CD14-positive monocyte (primary cell): ENCODE results near the gene HES7. TPM values are rescaled to one million over a fixed set of nuclear protein-coding genes. Genes with fewer than 3 reads are reported as not detected.

Experiments used
- DNase-seq, 3 donors: peaks; one replicate each; pipeline ENCODE4 v3.0.0-alpha.2; 2011 to 2022
- H2AFZ ChIP-seq: 2 replicates; pipeline ENCODE4 v1.6.0; 2012; ENCODE audit warnings: mild to moderate bottlenecking, low read depth, low read length, inconsistent platforms; ENCODE audit not compliant: insufficient read depth, poor library complexity, severe bottlenecking
- H3K27ac ChIP-seq, 2 donors: 1 replicate in 1 of 2; 2 replicates in 1 of 2; pipeline ENCODE4 v1.5.1; 2012 to 2013; ENCODE audit warnings: low read length in 2 of 2, control low read depth in 1 of 2, inconsistent platforms in 1 of 2, low read depth in 1 of 2, mild to moderate bottlenecking in 1 of 2
- H3K27me3 ChIP-seq, 2 donors: one replicate each; pipeline versions ENCODE4 v1.6.0 to v1.6.1; 2011 to 2013; ENCODE audit warnings: low read length in 2 of 2; ENCODE audit not compliant: control insufficient read depth in 2 of 2, insufficient read depth in 2 of 2
- H3K36me3 ChIP-seq, 2 donors: replicated peaks in 1 of 2; 1 replicate in 1 of 2; 2 replicates in 1 of 2; pipeline versions ENCODE4 v1.5.1 to v1.6.1; 2012 to 2013; ENCODE audit warnings: low read length in 2 of 2, control low read depth in 1 of 2, inconsistent platforms in 1 of 2, mild to moderate bottlenecking in 1 of 2; ENCODE audit not compliant: insufficient read depth in 2 of 2, control insufficient read depth in 1 of 2
- H3K4me1 ChIP-seq, 2 donors: 1 replicate in 1 of 2; 2 replicates in 1 of 2; pipeline versions ENCODE4 v1.5.1 to v1.6.1; 2012 to 2013; ENCODE audit warnings: low read length in 2 of 2, control low read depth in 1 of 2, inconsistent platforms in 1 of 2, mild to moderate bottlenecking in 1 of 2, moderate library complexity in 1 of 2; ENCODE audit not compliant: insufficient read depth in 2 of 2, control insufficient read depth in 1 of 2
- H3K4me2 ChIP-seq: replicated peaks from 2 replicates; pipeline ENCODE3; 2012; ENCODE audit warnings: low read length, moderate library complexity, mild to moderate bottlenecking; ENCODE audit not compliant: poor library complexity, severe bottlenecking; ENCODE audit errors: extremely low read depth
- H3K4me3 ChIP-seq, 3 experiments: fragments of 200-600 bp in 1 of 3; sonication (generic) in 1 of 3; replicated peaks in 1 of 3; 1 replicate in 2 of 3; 2 replicates in 1 of 3; pipeline ENCODE4 v1.5.1; 2011 to 2013; ENCODE audit warnings: low read length in 3 of 3, mild to moderate bottlenecking in 3 of 3, control low read depth in 2 of 3, low read depth in 2 of 3, inconsistent platforms in 1 of 3, moderate library complexity in 1 of 3
- H3K79me2 ChIP-seq: 2 replicates; pipeline ENCODE4 v1.6.0; 2012; ENCODE audit warnings: mild to moderate bottlenecking, control low read depth, inconsistent platforms, low read length, moderate library complexity; ENCODE audit not compliant: insufficient read depth
- H3K9ac ChIP-seq: 2 replicates; pipeline ENCODE4 v1.6.0; 2017; ENCODE audit warnings: low read length, mild to moderate bottlenecking; ENCODE audit not compliant: insufficient read depth, poor library complexity, severe bottlenecking
- H3K9me3 ChIP-seq, 2 donors: replicated peaks in 1 of 2; 1 replicate in 1 of 2; 2 replicates in 1 of 2; pipeline versions ENCODE4 v1.5.1 to v1.6.1; 2012 to 2013; ENCODE audit warnings: low read length in 2 of 2, control low read depth in 1 of 2; ENCODE audit not compliant: control insufficient read depth in 1 of 2, insufficient read depth in 1 of 2
- H4K20me1 ChIP-seq: 2 replicates; pipeline ENCODE4 v1.6.0; 2012; ENCODE audit warnings: mild to moderate bottlenecking, low read length, control low read depth, moderate library complexity; ENCODE audit not compliant: insufficient read depth
- H3K27ac Mint-ChIP-seq, 7 donors: one replicate each; pipeline ENCODE4 v1.8.0; 2020; ENCODE audit warnings: mild to moderate bottlenecking in 7 of 7, mixed read lengths in 7 of 7, moderate library complexity in 6 of 7, inconsistent platforms in 2 of 7
- H3K27me3 Mint-ChIP-seq, 3 donors: one replicate each; pipeline ENCODE4 v1.8.0; 2021 to 2022; ENCODE audit warnings: low read depth in 3 of 3, mild to moderate bottlenecking in 3 of 3, mixed read lengths in 3 of 3, moderate library complexity in 3 of 3, inconsistent platforms in 1 of 3
- H3K36me3 Mint-ChIP-seq, 2 donors: one replicate each; pipeline ENCODE4 v1.8.0; 2020; ENCODE audit warnings: mixed read lengths in 2 of 2, inconsistent platforms in 1 of 2, mild to moderate bottlenecking in 1 of 2
- H3K4me1 Mint-ChIP-seq: one replicate; pipeline ENCODE4 v1.8.0; 2020; ENCODE audit warnings: mild to moderate bottlenecking, mixed read lengths
- H3K4me3 Mint-ChIP-seq, 2 donors: one replicate each; pipeline ENCODE4 v1.8.0; 2020; ENCODE audit warnings: mild to moderate bottlenecking in 2 of 2, mixed read lengths in 2 of 2, moderate library complexity in 1 of 2
- H3K9me3 Mint-ChIP-seq, 7 donors: one replicate each; pipeline ENCODE4 v1.8.0; 2020 to 2022; ENCODE audit warnings: mixed read lengths in 7 of 7, mild to moderate bottlenecking in 6 of 7, moderate library complexity in 6 of 7, inconsistent platforms in 2 of 7
- CTCF ChIP-seq: fragments of 200-600 bp; IDR thresholded peaks from one replicate; pipeline ENCODE4 v1.8.0; 2022; ENCODE audit warnings: antibody characterized with exemption, mild to moderate bottlenecking
- WGBS: methylation state at CpG from one replicate; pipeline ENCODE4 v1.1.5; 2013; ENCODE audit warnings: missing lambda C conversion rate; ENCODE audit not compliant: insufficient coverage; 5-methylcytosine and 5-hydroxymethylcytosine counted together
- intact Hi-C, 2 donors: fragments of 100-400 bp; cut with micrococcal nuclease; formaldehyde crosslinking; loops; one replicate each; pipeline versions ENCODE4 v1.15.0 to v1.15.1; 2023
- polyA plus RNA-seq, 3 donors: library from polyadenylated mRNA; depleted of rRNA in 1 of 3; unstranded in 2 of 3; stranded (reverse) in 1 of 3; fragments of 300-500 nt in 2 of 3; fragments of >200 nt in 1 of 3; fragmentation: Illumina TruSeq in 2 of 3; gene quantifications; 1 replicate in 2 of 3; 2 replicates in 1 of 3; pipeline ENCODE4 v1.2.3, GENCODE V29; 2012 to 2021

Gene HES7
- polyA plus RNA-seq, 3 donors: not detected

- H3K9me3 Mint-ChIP-seq: peaks cover 0 to 2% (median 0%) of the 10 kb centered on the region in 7 donors
- Histone ChIP-seq H3K27me3 (peaks cover 0 to 5% of the 10 kb centered on the region in 2 donors), H3K9ac (no peak overlapping the region), H2AFZ (no peak overlapping the region), H3K4me3 (no peak overlapping the region), H3K9me3 (no peaks in the 10 kb centered on the region), H4K20me1 (no peaks in the 10 kb centered on the region), H3K36me3 (no peaks in the 10 kb centered on the region), H3K4me2 (no peak overlapping the region), H3K79me2 (no peaks in the 10 kb centered on the region), H3K4me1 (peaks cover 0 to 7% of the 10 kb centered on the region in 2 donors), H3K27ac (no peak overlapping the region)
- H3K27me3 Mint-ChIP-seq: peaks cover 6 to 26% (median 22%) of the 10 kb centered on the region in 3 donors
- no peak overlapping the region for H3K27ac Mint-ChIP-seq
- no peak overlapping the region for H3K4me3 Mint-ChIP-seq
- intact Hi-C loops: loop anchor here in 1 of 2 donors (10.0 kb wide), 1 partner anchor 648 kb away; the partner anchor contains the start of gene CCDC42
- TF ChIP-seq CTCF: no peak
- peaks cover 12% of the 10 kb centered on the region for H3K4me1 Mint-ChIP-seq
- 88% methylated on average over 7 of the region's 8 CpGs for WGBS
- DNase-seq: no peak
- H3K36me3 Mint-ChIP-seq: no peaks in the 10 kb centered on the region
Observed at GRCh38 chr17:8096541-8096940, 27.4 kb downstream of the HES7 start.

GRCh38 chr17:8095361-8095760 is 28.5 kb downstream of the HES7 start:
- Histone ChIP-seq H3K4me3 (no peak overlapping the region), H3K4me2 (no peak overlapping the region), H3K9ac (no peak overlapping the region), H3K9me3 (no peaks in the 10 kb centered on the region), H3K36me3 (no peaks in the 10 kb centered on the region), H3K27me3 (peaks cover 0 to 5% of the 10 kb centered on the region in 2 donors), H3K27ac (no peak overlapping the region), H2AFZ (no peak overlapping the region), H3K4me1 (peaks cover 0 to 7% of the 10 kb centered on the region in 2 donors), H4K20me1 (no peaks in the 10 kb centered on the region), H3K79me2 (no peaks in the 10 kb centered on the region)
- Mint-ChIP-seq H3K36me3 (no peaks in the 10 kb centered on the region), H3K27ac (no peak overlapping the region), H3K4me3 (no peak overlapping the region), H3K9me3 (peaks cover 0 to 4% (median 0%) of the 10 kb centered on the region in 7 donors), H3K4me1 (peaks cover 15% of the 10 kb centered on the region), H3K27me3 (peaks cover 9 to 34% (median 25%) of the 10 kb centered on the region in 3 donors)
- WGBS: 100% methylated on average over 1 of the region's 6 CpGs
- intact Hi-C loops: loop anchor here in 1 of 2 donors (2.0 to 10.0 kb wide), 2 partner anchors 21 to 649 kb away; partner anchors contain the start of gene CCDC42
- no peak for DNase-seq
- TF ChIP-seq CTCF: no peak
